ENCODE results near the gene LRIG1.

LRIG1 gene

GRCh38 chr3:66469220-66469640, 31.6 kb downstream of the LRIG1 start:
- H3K27ac Mint-ChIP-seq (ENCODE audit: low read depth): no peak overlapping the region

GRCh38 chr3:66467996-66468735, 32.7 kb downstream of the LRIG1 start:
- H3K4me3 Mint-ChIP-seq: no peak overlapping the region
- H3K4me1 Mint-ChIP-seq: peaks cover 45% of the 10 kb centered on the region
- no peak for ATAC-seq (replicated peaks; ENCODE audit: extremely low read depth, poor library complexity, severe bottlenecking)
- no peaks in the 10 kb centered on the region for H3K27me3 Mint-ChIP-seq
- no peak for DNase-seq (ENCODE audit: low spot score in 2 of 2)
- H3K27ac Mint-ChIP-seq (ENCODE audit: low read depth): no peak overlapping the region
- H3K36me3 Mint-ChIP-seq (ENCODE audit: insufficient read depth): peaks cover 1% of the 10 kb centered on the region
- H3K9me3 Mint-ChIP-seq: no peaks in the 10 kb centered on the region

More at GRCh38 chr3:66469220-66469640, 31.6 kb downstream of the LRIG1 start:
- H3K4me1 Mint-ChIP-seq: peaks cover 36% of the 10 kb centered on the region
- no peak for ATAC-seq (replicated peaks; ENCODE audit: extremely low read depth, poor library complexity, severe bottlenecking)
- H3K36me3 Mint-ChIP-seq (ENCODE audit: insufficient read depth): peaks cover 3% of the 10 kb centered on the region
- no peak overlapping the region for H3K4me3 Mint-ChIP-seq
- no peaks in the 10 kb centered on the region for H3K27me3 Mint-ChIP-seq
- H3K9me3 Mint-ChIP-seq: no peaks in the 10 kb centered on the region
- DNase-seq (ENCODE audit: low spot score in 2 of 2): no peak

GRCh38 chr3:66466606-66467270, 34.1 kb downstream of the LRIG1 start:
- DNase-seq (ENCODE audit: low spot score in 2 of 2): no peak
- no peak for ATAC-seq (replicated peaks; ENCODE audit: extremely low read depth, poor library complexity, severe bottlenecking)

GRCh38 chr3:66465587-66465986, 35.2 kb downstream of the LRIG1 start:
- peaks cover 52% of the 10 kb centered on the region for H3K4me1 Mint-ChIP-seq
- H3K9me3 Mint-ChIP-seq: no peaks in the 10 kb centered on the region
- H3K4me3 Mint-ChIP-seq: no peak overlapping the region
- no peak for DNase-seq (ENCODE audit: low spot score in 2 of 2)
- no peaks in the 10 kb centered on the region for H3K27me3 Mint-ChIP-seq
- H3K27ac Mint-ChIP-seq (ENCODE audit: low read depth): no peak overlapping the region
- no peak for ATAC-seq (replicated peaks; ENCODE audit: extremely low read depth, poor library complexity, severe bottlenecking)
- H3K36me3 Mint-ChIP-seq (ENCODE audit: insufficient read depth): peaks cover 7% of the 10 kb centered on the region

More at GRCh38 chr3:66466606-66467270, 34.1 kb downstream of the LRIG1 start:
- Mint-ChIP-seq H3K4me3 (no peak overlapping the region), H3K27me3 (no peaks in the 10 kb centered on the region), H3K36me3 (ENCODE audit: insufficient read depth) (peaks cover 4% of the 10 kb centered on the region), H3K9me3 (no peaks in the 10 kb centered on the region), H3K27ac (ENCODE audit: low read depth) (no peak overlapping the region), H3K4me1 (peaks cover 56% of the 10 kb centered on the region)

GRCh38 chr3:66465034-66465433, 35.8 kb downstream of the LRIG1 start:
- peaks cover 7% of the 10 kb centered on the region for H3K36me3 Mint-ChIP-seq (ENCODE audit: insufficient read depth)
- H3K27me3 Mint-ChIP-seq: no peaks in the 10 kb centered on the region
- H3K9me3 Mint-ChIP-seq: no peaks in the 10 kb centered on the region
- peaks cover 47% of the 10 kb centered on the region for H3K4me1 Mint-ChIP-seq
- no peak overlapping the region for H3K4me3 Mint-ChIP-seq
- H3K27ac Mint-ChIP-seq (ENCODE audit: low read depth): no peak overlapping the region
- ATAC-seq (replicated peaks; ENCODE audit: extremely low read depth, poor library complexity, severe bottlenecking) (no peak), DNase-seq (ENCODE audit: low spot score in 2 of 2) (no peak)

GRCh38 chr3:66464512-66464894, 36.3 kb downstream of the LRIG1 start:
- Mint-ChIP-seq H3K4me3 (no peak overlapping the region), H3K9me3 (no peaks in the 10 kb centered on the region), H3K4me1 (peaks cover 45% of the 10 kb centered on the region), H3K36me3 (ENCODE audit: insufficient read depth) (peaks cover 7% of the 10 kb centered on the region), H3K27me3 (no peaks in the 10 kb centered on the region), H3K27ac (ENCODE audit: low read depth) (no peak overlapping the region)
- DNase-seq (ENCODE audit: low spot score in 2 of 2): no peak
- no peak for ATAC-seq (replicated peaks; ENCODE audit: extremely low read depth, poor library complexity, severe bottlenecking)

- no peak for ATAC-seq (replicated peaks; ENCODE audit: extremely low read depth, poor library complexity, severe bottlenecking)
- peaks cover 7% of the 10 kb centered on the region for H3K36me3 Mint-ChIP-seq (ENCODE audit: insufficient read depth)
- no peaks in the 10 kb centered on the region for H3K9me3 Mint-ChIP-seq
- no peaks in the 10 kb centered on the region for H3K27me3 Mint-ChIP-seq
- DNase-seq (ENCODE audit: low spot score in 2 of 2): no peak
- H3K27ac Mint-ChIP-seq (ENCODE audit: low read depth): no peak overlapping the region
- peaks cover 40% of the 10 kb centered on the region for H3K4me1 Mint-ChIP-seq
- H3K4me3 Mint-ChIP-seq: no peak overlapping the region
Observed at GRCh38 chr3:66463730-66464511, 36.9 kb downstream of the LRIG1 start.

- Mint-ChIP-seq H3K27me3 (no peaks in the 10 kb centered on the region), H3K4me3 (no peak overlapping the region), H3K9me3 (no peaks in the 10 kb centered on the region), H3K36me3 (ENCODE audit: insufficient read depth) (peaks cover 10% of the 10 kb centered on the region), H3K4me1 (peaks cover 33% of the 10 kb centered on the region), H3K27ac (ENCODE audit: low read depth) (no peak overlapping the region)
- no peak for DNase-seq (ENCODE audit: low spot score in 2 of 2)
- ATAC-seq (replicated peaks; ENCODE audit: extremely low read depth, poor library complexity, severe bottlenecking): no peak
Observed at GRCh38 chr3:66463054-66463631, 37.7 kb downstream of the LRIG1 start.

GRCh38 chr3:66457252-66457651, 43.6 kb downstream of the LRIG1 start:
- H3K4me1 Mint-ChIP-seq: peaks cover 25% of the 10 kb centered on the region
- H3K27ac Mint-ChIP-seq (ENCODE audit: low read depth): no peak overlapping the region
- H3K36me3 Mint-ChIP-seq (ENCODE audit: insufficient read depth): peaks cover 9% of the 10 kb centered on the region
- H3K27me3 Mint-ChIP-seq: no peaks in the 10 kb centered on the region
- no peak for ATAC-seq (replicated peaks; ENCODE audit: extremely low read depth, poor library complexity, severe bottlenecking)
- DNase-seq (ENCODE audit: low spot score in 2 of 2): no peak
- H3K4me3 Mint-ChIP-seq: no peak overlapping the region
- H3K9me3 Mint-ChIP-seq: no peaks in the 10 kb centered on the region

GRCh38 chr3:66456711-66457173, 44.1 kb downstream of the LRIG1 start:
- peak overlapping the region; percentile 7 for H3K4me3 Mint-ChIP-seq
- H3K27me3 Mint-ChIP-seq: no peaks in the 10 kb centered on the region
- peaks cover 9% of the 10 kb centered on the region for H3K36me3 Mint-ChIP-seq (ENCODE audit: insufficient read depth)
- peak overlapping the region; percentile 33 for H3K27ac Mint-ChIP-seq (ENCODE audit: low read depth)
- DNase-seq (ENCODE audit: low spot score in 2 of 2): peak in 1 of 2 donors; percentile 15
- H3K9me3 Mint-ChIP-seq: no peaks in the 10 kb centered on the region
- H3K4me1 Mint-ChIP-seq: peaks cover 20% of the 10 kb centered on the region
- ATAC-seq (replicated peaks; ENCODE audit: extremely low read depth, poor library complexity, severe bottlenecking): peak; percentile 85

GRCh38 chr3:66454464-66454859, 46.4 kb downstream of the LRIG1 start:
- DNase-seq (ENCODE audit: low spot score in 2 of 2) (no peak), ATAC-seq (replicated peaks; ENCODE audit: extremely low read depth, poor library complexity, severe bottlenecking) (no peak)
- Mint-ChIP-seq H3K4me3 (no peak overlapping the region), H3K4me1 (peaks cover 36% of the 10 kb centered on the region), H3K9me3 (no peaks in the 10 kb centered on the region), H3K27ac (ENCODE audit: low read depth) (no peak overlapping the region), H3K27me3 (no peaks in the 10 kb centered on the region), H3K36me3 (ENCODE audit: insufficient read depth) (peaks cover 13% of the 10 kb centered on the region)

GRCh38 chr3:66453651-66454463, 47.0 kb downstream of the LRIG1 start:
- no peak overlapping the region for H3K27ac Mint-ChIP-seq (ENCODE audit: low read depth)
- DNase-seq (ENCODE audit: low spot score in 2 of 2) (no peak), ATAC-seq (replicated peaks; ENCODE audit: extremely low read depth, poor library complexity, severe bottlenecking) (no peak)
- no peaks in the 10 kb centered on the region for H3K27me3 Mint-ChIP-seq
- no peak overlapping the region for H3K4me3 Mint-ChIP-seq
- peaks cover 36% of the 10 kb centered on the region for H3K4me1 Mint-ChIP-seq
- H3K36me3 Mint-ChIP-seq (ENCODE audit: insufficient read depth): peaks cover 18% of the 10 kb centered on the region
- H3K9me3 Mint-ChIP-seq: no peaks in the 10 kb centered on the region
